HFFc6 (cell line): ENCODE results near the gene SLCO3A1. TPM values are rescaled to one million over a fixed set of nuclear protein-coding genes. Genes with fewer than 3 reads are reported as not detected.

Source experiments
- DNase-seq: peaks from one replicate; pipeline ENCODE4 v3.0.0-alpha.2; 2018
- H3K27ac Mint-ChIP-seq: 2 replicates; pipeline ENCODE4 v1.8.0; 2020; ENCODE audit warnings: mild to moderate bottlenecking, mixed read lengths
- H3K27me3 Mint-ChIP-seq: 2 replicates; pipeline ENCODE4 v1.8.0; 2021; ENCODE audit warnings: mild to moderate bottlenecking, moderate library complexity, mixed read lengths; ENCODE audit not compliant: insufficient read depth
- H3K36me3 Mint-ChIP-seq: 2 replicates; pipeline ENCODE4 v1.8.0; 2021; ENCODE audit warnings: low read depth, mixed read lengths
- H3K4me1 Mint-ChIP-seq: 2 replicates; pipeline ENCODE4 v1.8.0; 2020; ENCODE audit warnings: low read depth, mixed read lengths
- H3K4me3 Mint-ChIP-seq: 2 replicates; pipeline ENCODE4 v1.8.0; 2020; ENCODE audit warnings: mild to moderate bottlenecking, moderate library complexity, mixed read lengths
- H3K9me3 Mint-ChIP-seq: 2 replicates; pipeline ENCODE4 v1.8.0; 2020; ENCODE audit warnings: mild to moderate bottlenecking, mixed read lengths
- CTCF ChIP-seq: fragments of 200-600 bp; sonication (generic); IDR thresholded peaks from 2 replicates; pipeline ENCODE4 v1.5.0; 2021; ENCODE audit warnings: antibody characterized with exemption, mild to moderate bottlenecking
- total RNA-seq, 6 experiments: library from RNA; stranded (reverse); fragmentation: NEBNext Ultra II Directional; extraction: Animal tissue kit (Norgen Biotek cat#: 25700); gene quantifications; 2 replicates in 1 of 6; 3 replicates in 5 of 6; pipeline ENCODE4 v1.2.3, GENCODE V29; 2021

SLCO3A1 gene
- total RNA-seq, 6 experiments from 2014 or later: 5.7 to 19.4 (median 14.4) TPM

DNA sequence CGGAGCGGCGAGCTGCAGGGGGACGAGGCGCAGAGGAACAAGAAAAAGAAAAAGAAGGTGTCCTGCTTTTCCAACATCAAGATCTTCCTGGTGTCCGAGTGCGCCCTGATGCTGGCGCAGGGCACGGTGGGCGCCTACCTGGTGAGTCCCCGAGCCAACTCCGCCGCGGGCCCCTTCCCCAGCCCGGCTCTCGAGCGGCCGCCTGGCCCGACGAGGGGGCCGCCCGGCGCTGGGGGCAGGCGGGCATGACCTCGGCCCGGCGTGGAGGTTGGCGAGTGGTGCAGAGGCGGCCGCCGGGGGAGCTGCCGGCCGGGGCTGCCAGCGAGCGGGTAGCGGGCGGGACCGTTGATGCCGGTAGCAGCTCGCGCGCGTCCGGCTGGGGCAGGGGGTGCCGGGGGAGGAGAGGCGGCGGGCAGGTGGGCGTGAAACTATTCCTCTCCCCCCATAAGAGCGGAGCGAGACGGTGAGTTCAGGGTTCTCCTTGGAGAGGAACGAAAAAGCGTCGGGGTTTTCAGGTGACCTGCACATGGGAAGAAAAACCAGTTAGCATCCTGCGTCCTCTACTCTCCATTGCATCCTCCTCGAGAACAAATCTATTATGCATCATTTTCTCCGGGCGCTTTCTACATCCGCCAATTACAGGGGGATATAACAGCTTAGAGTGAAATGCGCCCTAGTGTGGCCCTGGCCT, 585 bp downstream of the SLCO3A1 start:
- H3K4me3 Mint-ChIP-seq: peak overlapping the region; percentile 81
- peaks cover 6% of the 10 kb centered on the region for H3K27me3 Mint-ChIP-seq
- no peaks in the 10 kb centered on the region; the same call in 1 of the 2 replicates for H3K9me3 Mint-ChIP-seq
- peaks cover 21% of the 10 kb centered on the region for H3K4me1 Mint-ChIP-seq
- no peak for DNase-seq
- TF ChIP-seq CTCF: peak; percentile 45
- H3K36me3 Mint-ChIP-seq: no peaks in the 10 kb centered on the region
- H3K27ac Mint-ChIP-seq: no peak overlapping the region

DNA sequence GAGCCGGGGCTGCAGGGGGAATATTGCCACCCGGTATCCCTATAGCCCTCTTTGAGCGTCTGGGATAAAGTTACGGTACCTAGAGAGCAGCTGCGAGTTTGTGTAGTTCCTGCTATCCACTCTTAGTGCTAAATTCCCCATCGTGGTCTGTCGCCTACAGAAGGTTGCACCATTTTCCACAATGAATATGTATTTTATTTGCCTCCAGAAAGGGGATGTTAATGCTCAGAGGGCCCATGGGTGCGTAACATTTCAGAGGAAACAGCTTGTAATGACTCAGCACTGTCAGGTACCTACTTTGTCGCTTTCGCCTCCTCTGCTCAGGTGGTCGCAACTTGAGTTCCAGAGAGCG, 1.1 kb downstream of the SLCO3A1 start:
- H3K4me1 Mint-ChIP-seq: peaks cover 20% of the 10 kb centered on the region
- peak overlapping the region; percentile 81 for H3K4me3 Mint-ChIP-seq
- peaks cover 6% of the 10 kb centered on the region for H3K27me3 Mint-ChIP-seq
- H3K27ac Mint-ChIP-seq: no peak overlapping the region
- H3K36me3 Mint-ChIP-seq: no peaks in the 10 kb centered on the region
- no peak for DNase-seq
- no peaks in the 10 kb centered on the region; the same call in 1 of the 2 replicates for H3K9me3 Mint-ChIP-seq
- TF ChIP-seq CTCF: no peak

- Mint-ChIP-seq H3K9me3 (no peaks in the 10 kb centered on the region; the same call in 1 of the 2 replicates), H3K4me3 (no peak overlapping the region; the same call in 1 of the 2 replicates), H3K36me3 (no peaks in the 10 kb centered on the region), H3K27ac (no peak overlapping the region), H3K27me3 (peaks cover 6% of the 10 kb centered on the region), H3K4me1 (peaks cover 22% of the 10 kb centered on the region)
- TF ChIP-seq CTCF: no peak
- DNase-seq: no peak
These were observed 1.7 kb downstream of the SLCO3A1 start for GRCh38 chr15:91855241-91855640.

DNA sequence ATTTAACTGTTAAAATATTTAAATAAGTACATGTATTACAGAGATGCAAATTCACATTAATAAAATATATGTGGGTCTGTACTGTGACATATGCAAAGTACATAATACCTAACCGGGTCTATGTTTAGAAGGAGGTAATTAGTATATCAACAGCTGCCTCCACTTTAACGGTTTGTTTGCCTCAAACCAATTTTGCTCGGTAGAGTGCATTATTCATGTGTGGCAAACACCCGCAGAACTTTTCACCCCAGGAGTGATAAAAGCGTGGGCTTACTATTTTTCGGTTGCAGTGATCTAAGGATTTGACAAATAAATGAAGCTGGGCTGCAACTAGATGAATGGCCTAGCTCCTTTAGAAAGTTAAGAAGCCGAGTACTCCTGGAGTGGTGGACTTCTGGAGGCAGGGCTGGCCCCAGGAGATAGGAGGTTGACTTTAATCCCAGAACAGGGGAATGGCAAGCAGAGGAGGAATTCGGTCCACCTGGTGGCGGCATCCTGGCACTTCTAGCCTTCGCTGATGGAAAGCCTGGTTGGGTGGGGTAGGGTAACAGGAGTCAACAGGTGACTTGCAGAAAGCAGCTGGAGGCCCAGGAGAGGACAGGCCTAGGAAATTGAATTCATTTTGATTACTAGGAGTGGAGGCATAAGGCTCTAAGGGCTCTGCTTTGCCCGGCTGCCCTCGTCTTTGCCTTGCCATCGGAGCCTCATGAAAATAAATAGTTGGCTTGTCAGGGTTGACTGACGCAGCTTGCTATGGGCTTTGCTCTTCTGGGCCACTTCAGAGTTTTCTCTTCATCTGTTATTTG, 2.4 kb downstream of the SLCO3A1 start:
- Mint-ChIP-seq H3K9me3 (no peaks in the 10 kb centered on the region; the same call in 1 of the 2 replicates), H3K4me3 (no peak overlapping the region), H3K36me3 (no peaks in the 10 kb centered on the region), H3K4me1 (peaks cover 22% of the 10 kb centered on the region), H3K27me3 (peaks cover 6% of the 10 kb centered on the region), H3K27ac (no peak overlapping the region)
- peak; percentile 38; the same call in 1 of the 2 replicates for TF ChIP-seq CTCF
- DNase-seq: no peak

GRCh38 chr15:91857224-91857585, 3.7 kb downstream of the SLCO3A1 start:
- no peak for TF ChIP-seq CTCF
- Mint-ChIP-seq H3K4me1 (peaks cover 15% of the 10 kb centered on the region), H3K27ac (no peak overlapping the region), H3K36me3 (no peaks in the 10 kb centered on the region), H3K9me3 (no peaks in the 10 kb centered on the region; the same call in 1 of the 2 replicates), H3K4me3 (no peak overlapping the region), H3K27me3 (peaks cover 4% of the 10 kb centered on the region)
- DNase-seq: no peak
